Transverse colon (tissue), 3 donors: ENCODE results near the gene CASP4.

Source experiments
- EP300 ChIP-seq: sonication (generic); formaldehyde crosslinking; IDR thresholded peaks from one replicate; pipeline ENCODE4 v1.6.1; 2017; ENCODE audit warnings: antibody characterized with exemption, low read depth
- TF ChIP-seq, protein P1 (sequence below), 5 experiments: fragments of 200-600 bp in 3 of 5; fragments of 450-650 bp in 2 of 5; sonication (generic) in 3 of 5; IDR thresholded peaks; 1 replicate in 2 of 5; 2 replicates in 3 of 5; pipeline ENCODE4 v1.5.1; 2016 to 2017; ENCODE audit warnings: antibody characterized with exemption in 5 of 5, inconsistent platforms in 3 of 5, mild to moderate bottlenecking in 2 of 5, moderate library complexity in 1 of 5

DNA sequence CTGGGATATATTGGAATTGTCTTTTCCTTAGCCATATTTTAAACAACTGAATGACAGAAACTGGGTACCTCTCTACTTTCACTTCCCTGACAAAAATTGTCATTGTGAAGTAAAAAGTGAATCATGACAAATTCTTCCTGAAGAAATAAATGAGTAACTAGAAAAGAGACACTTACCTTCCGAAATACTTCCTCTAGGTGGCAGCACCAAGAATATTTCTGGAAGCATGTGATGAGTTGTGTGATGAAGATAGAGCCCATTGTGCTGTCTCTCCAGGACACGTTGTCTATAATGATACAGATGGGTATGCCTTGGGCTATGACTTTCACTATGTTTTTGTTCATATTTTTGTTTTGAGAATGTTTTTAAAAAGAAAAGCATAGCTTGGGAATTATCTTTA, 21.5 kb downstream of the CASP4 start:
- TF ChIP-seq, protein P1, sequence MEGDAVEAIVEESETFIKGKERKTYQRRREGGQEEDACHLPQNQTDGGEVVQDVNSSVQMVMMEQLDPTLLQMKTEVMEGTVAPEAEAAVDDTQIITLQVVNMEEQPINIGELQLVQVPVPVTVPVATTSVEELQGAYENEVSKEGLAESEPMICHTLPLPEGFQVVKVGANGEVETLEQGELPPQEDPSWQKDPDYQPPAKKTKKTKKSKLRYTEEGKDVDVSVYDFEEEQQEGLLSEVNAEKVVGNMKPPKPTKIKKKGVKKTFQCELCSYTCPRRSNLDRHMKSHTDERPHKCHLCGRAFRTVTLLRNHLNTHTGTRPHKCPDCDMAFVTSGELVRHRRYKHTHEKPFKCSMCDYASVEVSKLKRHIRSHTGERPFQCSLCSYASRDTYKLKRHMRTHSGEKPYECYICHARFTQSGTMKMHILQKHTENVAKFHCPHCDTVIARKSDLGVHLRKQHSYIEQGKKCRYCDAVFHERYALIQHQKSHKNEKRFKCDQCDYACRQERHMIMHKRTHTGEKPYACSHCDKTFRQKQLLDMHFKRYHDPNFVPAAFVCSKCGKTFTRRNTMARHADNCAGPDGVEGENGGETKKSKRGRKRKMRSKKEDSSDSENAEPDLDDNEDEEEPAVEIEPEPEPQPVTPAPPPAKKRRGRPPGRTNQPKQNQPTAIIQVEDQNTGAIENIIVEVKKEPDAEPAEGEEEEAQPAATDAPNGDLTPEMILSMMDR (IDR thresholded peaks at IDR 0.05): peak; percentile 47 to 59 (median 51)
- TF ChIP-seq EP300: no peak
